HG03439 (cell line): ENCODE measurements around the gene CELF6.

Source experiments
- ATAC-seq: cut with Tn5 transposase; IDR thresholded peaks from one replicate; pipeline ENCODE4 v1.9.1; 2021; ENCODE audit warnings: mild to moderate bottlenecking, moderate library complexity; ENCODE audit not compliant: unreplicated experiment

CELF6 gene

GRCh38 chr15:72319985-72320671 is at the start of gene CELF6:
Gene CELF6, minus strand, starts transcription at chr15:72320157. Its CDS starts 283 bp downstream, at chr15:72319874.
- ATAC-seq, result peak; percentile 67

GRCh38 chr15:72368899-72369298 is 48.9 kb upstream of the CELF6 start:
- no peak for ATAC-seq

- ATAC-seq, result no peak
Observed at GRCh38 chr15:72368325-72368724, 48.4 kb upstream of the CELF6 start.

GRCh38 chr15:72365844-72366243 is 45.9 kb upstream of the CELF6 start:
- no peak for ATAC-seq

DNA sequence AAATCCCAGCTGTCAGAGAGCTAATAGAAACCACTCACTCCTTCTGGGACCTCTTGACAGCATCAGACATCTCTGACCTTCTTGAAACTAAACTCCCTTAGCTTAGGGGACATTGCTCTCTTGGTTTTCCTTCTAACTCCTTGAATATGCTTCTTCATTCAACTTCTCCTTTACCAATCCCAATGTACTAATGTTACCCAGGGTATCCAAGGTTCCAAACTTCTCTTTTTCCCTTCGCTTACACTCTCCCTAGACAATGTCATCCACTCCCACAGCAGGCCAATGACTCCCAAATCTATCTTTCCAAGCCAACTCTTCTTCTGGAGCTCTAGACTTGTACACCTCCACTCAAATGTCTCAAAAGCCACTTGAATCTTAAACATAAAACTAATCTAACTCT is 41.2 kb upstream of the CELF6 start:
- ATAC-seq, result no peak

- ATAC-seq, result no peak
Observed at GRCh38 chr15:72358650-72359171, 38.8 kb upstream of the CELF6 start.

DNA sequence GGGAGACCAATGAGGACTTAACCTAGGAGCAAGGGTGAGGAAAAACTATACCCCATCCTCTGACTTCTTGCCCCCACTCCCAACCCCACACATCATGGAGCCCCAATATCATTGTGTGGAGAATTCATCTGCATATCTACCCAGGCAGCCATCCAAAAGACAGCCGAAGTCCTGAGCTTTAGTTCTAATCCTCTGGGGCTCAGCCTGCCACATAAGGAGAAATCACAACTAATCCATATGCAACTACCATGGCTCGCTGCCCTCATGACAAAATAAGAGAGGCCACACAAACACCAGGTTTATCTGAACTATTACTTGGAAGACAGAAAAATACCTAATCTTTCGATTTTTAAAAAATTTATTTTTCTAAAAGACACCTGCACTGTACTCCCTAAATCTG is 38.2 kb upstream of the CELF6 start:
- no peak for ATAC-seq

DNA sequence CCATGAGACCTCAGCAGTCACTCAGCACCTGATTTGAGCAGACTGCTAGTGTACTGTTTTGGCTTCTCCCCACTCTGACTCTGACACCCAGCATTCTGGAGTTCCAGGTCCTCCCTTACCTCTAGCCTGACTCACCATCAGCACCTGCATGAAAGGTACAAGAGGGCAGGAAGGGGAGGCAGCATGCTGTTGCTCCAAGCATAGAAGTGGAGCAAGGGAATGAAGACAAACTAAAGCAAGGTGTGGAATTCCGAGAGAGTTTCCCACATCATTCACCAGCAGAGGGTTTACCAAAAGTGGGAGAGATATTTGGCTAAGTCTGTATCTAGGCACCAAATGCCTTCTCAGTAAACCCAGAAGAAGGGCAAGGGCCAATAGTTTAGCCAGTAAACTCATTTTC is 34.5 kb upstream of the CELF6 start:
- no peak for ATAC-seq

- ATAC-seq, result no peak
Observed at GRCh38 chr15:72353266-72353665, 33.3 kb upstream of the CELF6 start.

GRCh38 chr15:72345806-72346205 is 25.8 kb upstream of the CELF6 start:
- ATAC-seq, result no peak

DNA sequence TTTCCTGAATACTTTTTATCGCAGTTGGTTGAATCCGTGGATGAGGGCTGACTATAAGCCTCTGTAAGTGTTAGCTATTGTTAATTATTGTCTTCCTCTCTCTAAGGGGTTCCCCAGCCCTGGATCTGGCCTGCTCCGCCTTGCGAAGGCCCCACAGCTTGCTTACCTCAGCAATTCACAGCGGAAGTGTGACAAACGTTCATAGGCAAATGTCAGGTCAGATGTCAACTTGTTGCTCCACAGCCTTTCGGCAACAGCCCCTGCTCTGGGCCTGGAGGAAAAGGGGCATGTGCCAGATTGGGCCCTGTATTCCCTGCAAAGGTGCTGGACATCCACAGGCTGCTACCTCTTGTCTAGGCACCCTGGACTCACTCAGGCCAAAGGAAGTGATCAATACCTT is 25.3 kb upstream of the CELF6 start:
- no peak for ATAC-seq

GRCh38 chr15:72344602-72345001 is 24.6 kb upstream of the CELF6 start:
- no peak for ATAC-seq

GRCh38 chr15:72342385-72342784 is 22.4 kb upstream of the CELF6 start:
- no peak for ATAC-seq

- ATAC-seq, result no peak
Observed at GRCh38 chr15:72341361-72341760, 21.4 kb upstream of the CELF6 start.

- no peak for ATAC-seq
Observed at GRCh38 chr15:72340366-72340765, 20.4 kb upstream of the CELF6 start.

- no peak for ATAC-seq
Observed at GRCh38 chr15:72339777-72340177, 19.8 kb upstream of the CELF6 start.

DNA sequence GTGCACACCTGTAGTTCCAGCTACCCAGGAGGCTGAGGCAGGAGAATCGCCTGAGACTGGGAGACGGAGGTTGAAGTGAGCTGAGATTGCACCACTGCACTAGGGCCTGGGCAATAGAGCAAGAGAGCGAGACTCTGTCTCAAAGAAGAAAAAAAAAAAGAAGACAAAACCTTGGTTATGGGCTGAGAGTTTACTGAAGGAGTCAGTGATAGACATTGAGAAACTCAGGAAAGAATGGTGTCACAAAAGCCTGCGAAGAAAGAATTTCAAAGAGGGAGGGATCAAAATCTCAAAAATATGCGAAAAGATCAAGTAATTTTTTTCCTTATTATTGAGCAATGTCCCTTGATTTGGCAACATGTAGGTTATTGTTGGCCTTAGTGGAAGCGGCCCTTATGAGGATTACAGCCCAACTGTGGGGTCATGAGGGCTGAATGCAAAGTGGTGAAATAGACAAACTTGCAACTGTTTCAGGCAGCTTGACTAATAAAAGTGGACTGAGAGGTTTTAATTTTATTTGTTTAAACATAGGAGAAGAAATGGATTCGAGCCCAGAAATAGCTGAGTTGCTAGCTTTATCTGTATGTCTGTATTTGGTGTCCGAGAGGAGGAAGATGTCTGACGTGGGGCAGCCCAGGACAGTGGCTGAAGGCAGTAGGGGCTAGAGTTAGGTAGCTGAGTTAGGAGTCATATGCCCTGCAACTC is 18.8 kb upstream of the CELF6 start:
- no peak for ATAC-seq

DNA sequence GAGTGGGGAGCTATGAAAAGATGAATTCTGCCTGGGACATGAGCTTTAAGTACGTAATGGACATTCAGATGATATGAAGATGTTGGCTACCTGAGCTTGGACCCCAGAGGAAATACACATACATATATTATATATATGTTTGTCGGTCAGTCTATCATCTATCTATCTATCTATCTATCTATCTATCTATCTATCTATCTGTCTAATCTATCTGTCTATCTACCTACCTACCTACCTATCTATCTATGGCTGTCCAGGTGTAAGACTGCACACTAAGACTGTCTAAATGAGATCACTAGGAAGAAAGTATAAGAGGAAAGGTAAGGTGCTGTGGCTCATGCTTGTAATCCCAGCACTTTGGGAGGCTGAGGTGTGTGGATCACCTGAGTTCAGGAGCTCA is 18.2 kb upstream of the CELF6 start:
- ATAC-seq, result no peak

- ATAC-seq, result no peak
Observed at GRCh38 chr15:72334842-72335241, 14.9 kb upstream of the CELF6 start.

- ATAC-seq, result no peak
Observed at GRCh38 chr15:72331021-72331420, 11.1 kb upstream of the CELF6 start.

GRCh38 chr15:72323752-72324151 is 3.8 kb upstream of the CELF6 start:
- no peak for ATAC-seq

GRCh38 chr15:72319360-72319984 is 485 bp downstream of the CELF6 start:
- ATAC-seq, result peak; percentile 6
